Trophoblast cell (in vitro differentiated cells and primary cell): ENCODE results near the gene ALB.

ENCODE experiments used
- DNase-seq, 2 donors: peaks; one replicate each; pipeline ENCODE4 v3.0.0-alpha.2; 2016
- H2AFZ ChIP-seq: 2 replicates; pipeline ENCODE4 v1.6.1; 2013; ENCODE audit warnings: low read length, moderate library complexity, mild to moderate bottlenecking; ENCODE audit not compliant: insufficient read depth, poor library complexity
- H2AK5ac ChIP-seq: 2 replicates; pipeline ENCODE4 v1.6.1; 2013; ENCODE audit warnings: mild to moderate bottlenecking, low read length
- H2BK120ac ChIP-seq: 2 replicates; pipeline ENCODE4 v1.6.1; 2013; ENCODE audit warnings: low read length, mild to moderate bottlenecking, moderate library complexity; ENCODE audit not compliant: insufficient read depth, poor library complexity
- H2BK12ac ChIP-seq: 2 replicates; pipeline ENCODE4 v1.6.1; 2013; ENCODE audit warnings: mild to moderate bottlenecking, low read length, moderate library complexity
- H2BK5ac ChIP-seq: 2 replicates; pipeline ENCODE4 v1.6.1; 2013; ENCODE audit warnings: low read length, low read depth, moderate library complexity, mild to moderate bottlenecking; ENCODE audit not compliant: poor library complexity
- H3K14ac ChIP-seq: 2 replicates; pipeline ENCODE4 v1.6.1; 2013; ENCODE audit warnings: mild to moderate bottlenecking, low read length
- H3K18ac ChIP-seq: 2 replicates; pipeline ENCODE4 v1.6.1; 2013; ENCODE audit warnings: mild to moderate bottlenecking, low read length
- H3K23ac ChIP-seq: 2 replicates; pipeline ENCODE4 v1.6.1; 2013; ENCODE audit warnings: low read length
- H3K27ac ChIP-seq: 2 replicates; pipeline ENCODE4 v1.5.1; 2013; ENCODE audit warnings: low read depth, mild to moderate bottlenecking, inconsistent platforms, low read length, moderate library complexity
- H3K27me3 ChIP-seq: 2 replicates; pipeline ENCODE4 v1.6.1; 2013; ENCODE audit warnings: inconsistent platforms, mild to moderate bottlenecking, low read length, moderate library complexity; ENCODE audit not compliant: insufficient read depth
- H3K36me3 ChIP-seq, 2 experiments: 1 replicate in 1 of 2; 2 replicates in 1 of 2; pipeline ENCODE4 v1.6.1; 2013; ENCODE audit warnings: low read length in 2 of 2, mild to moderate bottlenecking in 2 of 2, moderate library complexity in 1 of 2; ENCODE audit not compliant: insufficient read depth in 2 of 2, control insufficient read depth in 1 of 2
- H3K4ac ChIP-seq: 2 replicates; pipeline ENCODE4 v1.6.1; 2013; ENCODE audit warnings: low read depth, mild to moderate bottlenecking, low read length, moderate library complexity
- H3K4me1 ChIP-seq, 2 experiments: 1 replicate in 1 of 2; 2 replicates in 1 of 2; pipeline ENCODE4 v1.6.1; 2013; ENCODE audit warnings: low read length in 2 of 2, mild to moderate bottlenecking in 2 of 2, moderate library complexity in 1 of 2; ENCODE audit not compliant: insufficient read depth in 2 of 2, control insufficient read depth in 1 of 2
- H3K4me2 ChIP-seq: 2 replicates; pipeline ENCODE4 v1.6.1; 2013; ENCODE audit warnings: inconsistent platforms, mild to moderate bottlenecking, low read length, moderate library complexity
- H3K4me3 ChIP-seq: 2 replicates; pipeline ENCODE4 v1.5.1; 2013; ENCODE audit warnings: mild to moderate bottlenecking, low read depth, low read length, inconsistent platforms
- H3K79me1 ChIP-seq: one replicate; pipeline ENCODE4 v1.6.1; 2013; ENCODE audit warnings: low read length
- H3K79me2 ChIP-seq: 2 replicates; pipeline ENCODE4 v1.6.1; 2013; ENCODE audit warnings: low read length, mild to moderate bottlenecking; ENCODE audit not compliant: control insufficient read depth, insufficient read depth, poor library complexity
- H3K9ac ChIP-seq: 2 replicates; pipeline ENCODE4 v1.6.1; 2013; ENCODE audit warnings: mild to moderate bottlenecking, low read length
- H3K9me3 ChIP-seq: 2 replicates; pipeline ENCODE4 v1.6.1; 2013; ENCODE audit warnings: low read depth, mild to moderate bottlenecking, control low read depth, inconsistent platforms, low read length; ENCODE audit not compliant: insufficient read depth
- H4K12ac ChIP-seq: 2 replicates; pipeline ENCODE4 v1.6.1; 2013; ENCODE audit warnings: low read depth, mild to moderate bottlenecking, low read length, moderate library complexity
- H4K8ac ChIP-seq: 2 replicates; pipeline ENCODE4 v1.6.1; 2013; ENCODE audit warnings: low read depth, mild to moderate bottlenecking, low read length, moderate library complexity
- H4K91ac ChIP-seq: one replicate; pipeline ENCODE4 v1.6.1; 2013; ENCODE audit warnings: low read depth, mild to moderate bottlenecking, low read length, moderate library complexity
- WGBS: extraction: QIAGEN DNeasy Blood & Tissue Kit; methylation state at CpG from one replicate; pipeline ENCODE4 v1.1.7; 2013; ENCODE audit warnings: missing lambda C conversion rate; ENCODE audit not compliant: insufficient read length, insufficient coverage; ENCODE audit errors: extremely low coverage; 5-methylcytosine and 5-hydroxymethylcytosine counted together

ALB gene

DNA sequence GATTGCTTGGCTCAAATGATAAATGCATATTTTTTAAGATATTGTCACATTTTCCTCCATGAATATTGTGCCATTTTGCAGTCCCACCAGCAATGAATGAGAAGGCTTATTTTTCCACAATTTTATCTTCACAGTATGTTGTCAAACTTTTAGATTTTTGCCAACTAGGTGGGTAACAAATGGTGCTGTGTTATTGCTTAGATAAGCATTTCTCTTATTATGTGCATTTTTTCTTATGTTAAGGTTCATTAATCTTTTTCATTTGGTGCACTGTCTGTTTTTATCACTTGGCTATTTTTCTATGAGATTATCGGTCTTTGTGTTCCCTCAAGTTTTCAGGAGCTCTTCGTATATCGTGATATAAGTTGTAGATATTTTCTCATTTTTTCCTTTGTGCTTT is 64.1 kb downstream of the ALB start:
- Histone ChIP-seq H3K14ac (no peak overlapping the region), H3K4ac (no peak overlapping the region), H3K9me3 (no peaks in the 10 kb centered on the region), H2BK12ac (no peak overlapping the region), H3K79me1 (no peaks in the 10 kb centered on the region), H3K4me3 (no peak overlapping the region), H3K79me2 (no peaks in the 10 kb centered on the region), H3K9ac (no peak overlapping the region), H4K91ac (no peak overlapping the region), H3K23ac (no peak overlapping the region), H2AK5ac (no peak overlapping the region), H3K4me2 (no peak overlapping the region), H3K27me3 (no peaks in the 10 kb centered on the region), H4K12ac (no peak overlapping the region), H4K8ac (no peak overlapping the region), H3K18ac (no peak overlapping the region), H3K36me3 (no peaks in the 10 kb centered on the region), H2BK120ac (no peak overlapping the region), H2AFZ (no peak overlapping the region), H3K4me1 (no peaks in the 10 kb centered on the region), H3K27ac (no peak overlapping the region), H2BK5ac (no peak overlapping the region)
- no CpG with 5 or more reads among the region's 3 CpGs for WGBS
- no peak for DNase-seq

DNA sequence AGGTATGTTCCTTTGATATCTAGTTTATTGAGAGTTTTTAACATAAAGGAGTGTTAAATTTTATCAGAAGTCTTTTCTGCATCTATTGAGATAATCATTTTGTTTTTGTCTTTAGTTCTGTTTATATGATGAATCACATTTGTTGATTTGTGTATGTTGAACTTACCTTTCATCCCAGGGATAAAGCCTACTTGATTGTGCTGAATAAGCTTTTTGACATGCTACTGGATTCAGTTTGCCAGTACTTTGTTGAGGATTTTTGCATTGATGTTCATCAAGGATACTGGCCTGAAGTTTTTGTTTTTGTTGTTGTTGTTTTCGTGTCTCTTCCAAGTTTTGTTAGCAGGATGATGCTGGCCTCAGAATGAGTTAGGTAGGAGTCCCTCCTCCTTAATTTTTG is 66.6 kb downstream of the ALB start:
- Histone ChIP-seq H2AK5ac (no peak overlapping the region), H3K79me1 (no peaks in the 10 kb centered on the region), H2BK12ac (no peak overlapping the region), H4K12ac (no peak overlapping the region), H3K23ac (no peak overlapping the region), H3K4ac (no peak overlapping the region), H3K36me3 (no peaks in the 10 kb centered on the region), H3K4me2 (no peak overlapping the region), H3K4me3 (no peak overlapping the region), H3K27me3 (no peaks in the 10 kb centered on the region), H3K14ac (no peak overlapping the region), H3K9ac (no peak overlapping the region), H3K9me3 (peaks cover 3% of the 10 kb centered on the region), H2BK5ac (no peak overlapping the region), H4K8ac (no peak overlapping the region), H3K27ac (no peak overlapping the region), H3K4me1 (no peaks in the 10 kb centered on the region), H2BK120ac (no peak overlapping the region), H2AFZ (no peak overlapping the region), H4K91ac (no peak overlapping the region), H3K79me2 (no peaks in the 10 kb centered on the region), H3K18ac (no peak overlapping the region)
- no CpG with 5 or more reads among the region's 1 CpG for WGBS
- no peak for DNase-seq
